ENCODE measurements around the gene BZW2.

Gene BZW2

GRCh38 chr7:16645593-16646471, at the start of gene BZW2, which contains the start of gene ANKMY2:
Gene BZW2 (plus strand): TSS chr7:16646181. CDS start chr7:16665444, 19,263 bp downstream.
Gene ANKMY2 (minus strand): TSS chr7:16645754. CDS start chr7:16645573, 181 bp downstream.
- in situ Hi-C loops (cut with MboI; ENCODE audit: low sequenced_read_pairs), result no loop called here

DNA sequence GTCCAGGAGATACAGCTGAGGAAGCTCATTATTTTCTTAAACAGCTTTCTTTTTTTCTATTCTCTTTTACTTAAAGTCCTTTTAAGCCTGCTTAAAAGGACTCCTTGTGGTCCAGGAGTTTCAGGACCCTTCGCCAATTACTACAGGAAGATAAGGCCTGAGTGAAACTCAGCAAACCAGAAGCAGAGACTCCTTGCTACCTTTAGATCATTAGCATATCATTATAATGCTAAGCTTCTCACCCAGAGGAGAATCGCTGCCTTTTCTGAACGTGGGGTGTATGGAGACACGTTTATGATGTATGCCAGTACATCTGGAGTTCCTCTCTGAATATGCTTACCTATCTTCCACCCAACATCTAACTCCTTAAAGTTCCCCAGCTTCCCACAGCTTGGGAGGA, 48.0 kb upstream of the BZW2 start:
- in situ Hi-C loops (cut with MboI; ENCODE audit: low sequenced_read_pairs), result no loop called here

- in situ Hi-C loops (cut with MboI; ENCODE audit: low sequenced_read_pairs), result no loop called here
These were observed 46.1 kb upstream of the BZW2 start for GRCh38 chr7:16599860-16600259.

DNA sequence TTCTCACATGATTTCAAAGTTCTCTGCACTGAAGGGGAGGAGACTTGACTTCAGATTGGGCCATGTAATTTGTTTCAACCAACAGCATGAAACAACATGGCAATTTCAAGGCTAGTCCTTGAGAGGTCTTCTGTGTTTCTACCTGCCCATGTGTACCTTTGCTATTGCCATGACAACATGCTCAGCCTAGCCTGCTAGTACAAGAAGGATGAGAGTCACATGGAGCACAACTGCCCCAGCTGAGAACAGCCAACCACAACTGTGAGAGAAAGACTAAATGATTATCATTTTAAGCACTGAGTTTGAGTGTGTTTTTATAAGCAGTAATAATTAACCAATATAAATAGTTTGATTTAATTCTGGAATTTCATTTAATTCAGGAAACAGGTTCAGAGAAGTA, 42.3 kb upstream of the BZW2 start:
- in situ Hi-C loops (cut with MboI; ENCODE audit: low sequenced_read_pairs), result no loop called here

- in situ Hi-C loops (cut with MboI; ENCODE audit: low sequenced_read_pairs), result no loop called here
These were observed 41.9 kb upstream of the BZW2 start for GRCh38 chr7:16604054-16604453.

GRCh38 chr7:16606704-16607103, 39.3 kb upstream of the BZW2 start:
- in situ Hi-C loops (cut with MboI; ENCODE audit: low sequenced_read_pairs), result no loop called here

DNA sequence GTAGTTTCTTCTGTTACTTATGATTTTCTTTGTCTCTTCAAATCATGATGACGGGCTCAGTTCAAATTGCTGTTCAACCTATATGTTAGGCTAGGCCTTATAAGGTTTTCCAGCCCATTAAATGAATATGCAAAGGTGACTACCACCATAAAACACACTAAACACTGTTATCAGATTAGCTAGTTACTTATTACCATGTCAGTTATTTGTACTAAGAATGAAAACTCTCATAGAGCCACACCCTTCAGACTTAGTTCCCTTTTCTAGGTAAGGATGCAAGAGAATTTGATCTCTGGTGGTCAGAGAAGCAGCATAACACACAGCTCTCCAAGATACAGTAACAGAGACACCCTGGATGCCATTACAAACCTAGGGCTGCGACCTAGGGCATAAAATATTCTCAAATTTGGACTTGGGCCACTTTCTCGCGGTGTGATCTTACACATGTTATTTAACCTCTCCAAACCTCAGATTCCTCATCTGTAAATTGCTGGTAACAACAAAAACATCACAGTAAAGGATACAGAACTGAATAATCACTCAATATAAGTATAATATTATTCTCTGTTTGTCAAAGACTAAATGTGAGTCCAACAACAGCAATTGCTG, 36.0 kb upstream of the BZW2 start:
- in situ Hi-C loops (cut with MboI; ENCODE audit: low sequenced_read_pairs), result no loop called here

- in situ Hi-C loops (cut with MboI; ENCODE audit: low sequenced_read_pairs), result no loop called here
These were observed 34.3 kb upstream of the BZW2 start for GRCh38 chr7:16611711-16612110.

- in situ Hi-C loops (cut with MboI; ENCODE audit: low sequenced_read_pairs), result no loop called here
These were observed 30.8 kb upstream of the BZW2 start for GRCh38 chr7:16615228-16615627.

- in situ Hi-C loops (cut with MboI; ENCODE audit: low sequenced_read_pairs), result no loop called here
These were observed 29.9 kb upstream of the BZW2 start for GRCh38 chr7:16616122-16616521.

- in situ Hi-C loops (cut with MboI; ENCODE audit: low sequenced_read_pairs), result no loop called here
These were observed 29.4 kb upstream of the BZW2 start for GRCh38 chr7:16616542-16616941.

DNA sequence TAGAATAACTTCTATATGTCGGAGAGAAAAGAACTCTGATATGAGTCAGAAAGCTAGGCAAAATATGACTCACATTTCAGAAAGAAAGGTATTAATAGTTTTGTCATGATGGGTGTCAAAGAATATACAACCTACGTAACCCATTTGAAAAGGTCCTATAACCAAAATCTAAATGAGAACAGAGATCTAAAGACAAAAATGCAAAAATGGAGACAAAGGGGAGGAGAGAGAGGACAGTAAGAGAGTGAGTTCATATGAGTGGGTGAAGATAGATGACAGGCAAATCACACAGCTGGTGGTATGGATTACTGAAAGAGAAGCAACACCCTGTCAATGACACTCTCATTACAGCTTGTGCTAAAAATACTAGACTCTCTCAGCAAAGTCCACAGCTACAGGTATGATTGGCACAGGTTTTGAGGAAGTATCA, 26.0 kb upstream of the BZW2 start:
- in situ Hi-C loops (cut with MboI; ENCODE audit: low sequenced_read_pairs), result no loop called here

- in situ Hi-C loops (cut with MboI; ENCODE audit: low sequenced_read_pairs), result no loop called here
These were observed 19.6 kb upstream of the BZW2 start for GRCh38 chr7:16626388-16626787.

DNA sequence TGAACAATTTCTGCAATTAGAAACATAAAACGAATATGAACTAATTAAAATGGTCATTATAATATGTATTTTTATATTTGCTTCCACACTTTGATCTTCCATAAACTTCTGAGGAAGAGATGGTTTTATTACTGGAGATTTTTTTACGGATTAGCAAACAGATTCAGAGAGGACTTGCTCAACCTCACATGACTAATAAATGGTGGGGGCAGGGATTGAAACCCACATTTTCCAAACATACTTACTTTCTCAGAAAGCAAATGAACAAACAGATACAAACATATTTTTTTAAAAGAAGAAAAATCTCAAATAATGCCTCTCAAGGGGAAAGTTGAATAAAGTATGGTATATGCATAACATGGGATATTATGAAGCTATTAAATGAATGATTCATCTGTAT, 18.7 kb upstream of the BZW2 start:
- in situ Hi-C loops (cut with MboI; ENCODE audit: low sequenced_read_pairs), result no loop called here

DNA sequence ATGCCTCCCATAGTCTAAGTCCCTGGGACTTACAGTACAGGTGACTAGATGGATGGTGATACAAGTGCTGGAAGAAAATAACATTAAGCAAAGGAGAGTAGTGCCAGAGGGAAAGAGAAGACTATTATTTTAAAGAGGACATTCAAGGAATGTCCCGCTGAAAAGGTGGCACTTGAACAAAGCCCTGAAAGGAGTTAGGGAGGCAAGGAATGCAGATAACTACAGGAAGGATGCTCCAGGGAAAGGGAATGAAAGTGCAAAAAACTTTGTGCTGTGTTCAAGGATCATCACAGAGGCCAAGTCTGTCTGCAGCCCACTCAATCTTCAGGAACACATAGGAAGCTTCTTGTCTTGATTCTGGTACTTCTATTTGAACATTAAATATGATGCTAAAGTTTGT, 15.3 kb upstream of the BZW2 start:
- in situ Hi-C loops (cut with MboI; ENCODE audit: low sequenced_read_pairs), result no loop called here

DNA sequence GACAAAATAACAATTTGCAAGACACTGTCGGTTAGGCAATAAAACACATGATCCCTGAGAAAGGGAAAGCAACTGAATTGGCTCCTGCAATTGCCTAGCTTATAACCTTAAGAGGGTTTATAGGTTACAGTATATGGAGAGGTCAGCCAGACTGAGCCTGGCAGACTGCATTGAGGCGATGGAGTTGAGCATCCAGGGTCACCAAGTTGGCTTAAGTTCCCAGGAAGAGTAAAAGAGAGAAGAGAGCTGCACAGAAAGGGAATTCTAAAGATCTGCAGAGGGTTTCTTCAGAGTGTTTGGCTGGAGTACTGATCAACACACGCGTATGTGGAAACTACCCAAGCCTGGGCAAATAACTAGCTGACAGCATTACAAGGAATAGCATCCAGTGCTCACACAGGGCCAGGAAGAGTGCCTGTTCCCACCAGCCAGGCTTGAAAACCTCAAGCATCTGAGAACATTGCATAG, 11.7 kb upstream of the BZW2 start:
- in situ Hi-C loops (cut with MboI; ENCODE audit: low sequenced_read_pairs), result no loop called here

GRCh38 chr7:16636555-16637101, 9.4 kb upstream of the BZW2 start:
- in situ Hi-C loops (cut with MboI; ENCODE audit: low sequenced_read_pairs), result no loop called here

DNA sequence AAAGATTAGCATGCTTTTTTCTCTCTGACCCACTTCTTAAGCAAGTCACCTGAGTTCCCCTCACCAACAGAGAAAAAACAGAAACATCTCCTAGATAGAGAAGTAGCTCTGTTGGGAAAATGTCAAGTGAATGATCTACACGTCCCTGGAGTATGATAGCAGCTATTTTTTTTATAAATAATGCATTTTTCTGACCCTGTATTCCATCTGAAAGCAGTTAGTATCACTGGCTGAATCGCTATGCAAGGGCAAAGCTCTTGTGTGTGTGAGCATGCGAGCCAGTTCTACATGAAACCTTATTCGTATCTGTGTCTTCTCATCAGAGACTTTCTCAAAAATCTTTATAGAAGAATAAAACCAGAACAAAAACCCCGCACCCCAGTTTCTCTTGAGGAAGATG, 8.6 kb upstream of the BZW2 start:
- in situ Hi-C loops (cut with MboI; ENCODE audit: low sequenced_read_pairs), result no loop called here

GRCh38 chr7:16638282-16639280, 7.4 kb upstream of the BZW2 start:
- in situ Hi-C loops (cut with MboI; ENCODE audit: low sequenced_read_pairs), result no loop called here

DNA sequence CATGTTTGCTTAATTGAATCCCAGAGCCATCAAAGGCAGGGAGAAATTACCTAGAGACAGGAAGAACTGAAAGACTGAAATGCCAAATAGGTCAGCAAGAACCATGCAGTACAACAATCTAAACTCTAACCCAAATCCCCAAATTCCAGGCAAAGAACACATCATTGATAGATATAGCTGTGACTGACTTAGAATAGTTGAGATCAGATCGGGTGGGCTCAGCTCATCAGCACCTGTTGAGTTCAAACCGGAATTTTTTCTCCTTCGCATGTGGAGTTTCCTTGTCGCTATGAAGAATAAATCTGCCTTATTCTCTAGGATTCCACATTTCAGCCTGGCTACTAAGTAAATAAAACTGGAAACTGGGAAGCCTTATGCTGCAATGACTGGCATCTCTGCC, 1.8 kb upstream of the BZW2 start:
- in situ Hi-C loops (cut with MboI; ENCODE audit: low sequenced_read_pairs), result no loop called here

Measured in HL-60/S4 treated with retinoic acid at 250 ng/mL for 4 days and 3 days (cell line).